Ishikawa (cell line): Measurements from ENCODE around the gene LPCAT1.

Experiments
- CEBPB ChIP-seq: IDR thresholded peaks from 2 replicates; pipeline ENCODE4 v1.6.1; 2012
- CREB1 ChIP-seq: IDR thresholded peaks from 2 replicates; pipeline ENCODE4 v1.6.1; 2012; ENCODE audit warnings: low read depth
- EGR1 ChIP-seq: IDR thresholded peaks from 2 replicates; pipeline ENCODE4 v1.6.1; 2012
- EP300 ChIP-seq: IDR thresholded peaks from 2 replicates; pipeline ENCODE4 v1.6.1; 2012; ENCODE audit warnings: borderline replicate concordance
- FOXM1 ChIP-seq: IDR thresholded peaks from 2 replicates; pipeline ENCODE4 v1.6.1; 2012; ENCODE audit warnings: low read depth, borderline replicate concordance
- MAX ChIP-seq: IDR thresholded peaks from 2 replicates; pipeline ENCODE4 v1.6.1; 2012
- NFIC ChIP-seq: IDR thresholded peaks from 2 replicates; pipeline ENCODE4 v1.6.1; 2012
- RAD21 ChIP-seq: IDR thresholded peaks from 2 replicates; pipeline ENCODE4 v1.6.1; 2012; ENCODE audit warnings: low read depth
- REST ChIP-seq: IDR thresholded peaks from 2 replicates; pipeline ENCODE4 v1.6.1; 2012; ENCODE audit warnings: low read depth, mild to moderate bottlenecking
- TAF1 ChIP-seq: IDR thresholded peaks from 2 replicates; pipeline ENCODE4 v1.6.1; 2012; ENCODE audit warnings: low read depth, mild to moderate bottlenecking
- TCF12 ChIP-seq: IDR thresholded peaks from 2 replicates; pipeline ENCODE4 v1.6.1; 2012; ENCODE audit warnings: low read depth
- TEAD4 ChIP-seq: IDR thresholded peaks from 2 replicates; pipeline ENCODE4 v1.6.1; 2012
- USF1 ChIP-seq: IDR thresholded peaks from 2 replicates; pipeline ENCODE4 v1.6.1; 2012
- YY1 ChIP-seq: IDR thresholded peaks from 2 replicates; pipeline ENCODE4 v1.6.1; 2012; ENCODE audit warnings: low read depth
- ZBTB7A ChIP-seq: IDR thresholded peaks from 2 replicates; pipeline ENCODE4 v1.6.1; 2012; ENCODE audit warnings: low read depth

The LPCAT1 gene

GRCh38 chr5:1487079-1487764 is 36.5 kb downstream of the LPCAT1 start:
- TF ChIP-seq EGR1 (no peak), FOXM1 (no peak), REST (no peak), USF1 (no peak), EP300 (no peak), ZBTB7A (no peak)

DNA sequence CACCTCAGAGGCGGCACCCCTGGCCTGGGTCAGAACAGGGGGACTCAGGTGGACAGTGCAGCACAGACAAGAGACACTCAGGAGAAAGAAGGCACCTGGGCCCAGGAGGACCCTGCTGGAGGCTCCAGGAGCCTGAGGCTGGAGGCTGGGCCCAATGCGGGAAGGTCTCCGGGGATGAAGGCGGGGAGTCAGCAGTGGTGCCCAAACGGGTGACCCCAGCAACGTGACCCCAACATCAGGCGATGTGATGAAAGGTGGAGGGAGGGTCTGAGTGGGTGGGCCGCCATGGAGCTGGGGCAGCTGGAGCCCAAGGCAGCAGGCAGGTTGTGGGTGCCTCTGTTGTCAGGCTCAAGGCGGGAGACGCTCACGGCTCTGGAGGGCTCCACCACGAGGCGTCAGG is 37.5 kb downstream of the LPCAT1 start:
- TF ChIP-seq CEBPB = no peak
- no peak for TF ChIP-seq TCF12
- TF ChIP-seq USF1 = no peak
- TF ChIP-seq YY1 = no peak
- TF ChIP-seq ZBTB7A = no peak
- no peak for TF ChIP-seq RAD21
- TF ChIP-seq EGR1 = no peak
- no peak for TF ChIP-seq TAF1
- no peak for TF ChIP-seq CREB1
- TF ChIP-seq TEAD4 = no peak

- TF ChIP-seq MAX = no peak
Observed at GRCh38 chr5:1485579-1486118, 38.1 kb downstream of the LPCAT1 start.

GRCh38 chr5:1484730-1485578 is 38.8 kb downstream of the LPCAT1 start:
- no peak for TF ChIP-seq TCF12
- no peak for TF ChIP-seq NFIC
- no peak for TF ChIP-seq CREB1
- no peak for TF ChIP-seq EP300
- TF ChIP-seq RAD21 = no peak
- TF ChIP-seq TEAD4 = no peak
- TF ChIP-seq ZBTB7A = no peak
- no peak for TF ChIP-seq REST
- TF ChIP-seq EGR1 = no peak

DNA sequence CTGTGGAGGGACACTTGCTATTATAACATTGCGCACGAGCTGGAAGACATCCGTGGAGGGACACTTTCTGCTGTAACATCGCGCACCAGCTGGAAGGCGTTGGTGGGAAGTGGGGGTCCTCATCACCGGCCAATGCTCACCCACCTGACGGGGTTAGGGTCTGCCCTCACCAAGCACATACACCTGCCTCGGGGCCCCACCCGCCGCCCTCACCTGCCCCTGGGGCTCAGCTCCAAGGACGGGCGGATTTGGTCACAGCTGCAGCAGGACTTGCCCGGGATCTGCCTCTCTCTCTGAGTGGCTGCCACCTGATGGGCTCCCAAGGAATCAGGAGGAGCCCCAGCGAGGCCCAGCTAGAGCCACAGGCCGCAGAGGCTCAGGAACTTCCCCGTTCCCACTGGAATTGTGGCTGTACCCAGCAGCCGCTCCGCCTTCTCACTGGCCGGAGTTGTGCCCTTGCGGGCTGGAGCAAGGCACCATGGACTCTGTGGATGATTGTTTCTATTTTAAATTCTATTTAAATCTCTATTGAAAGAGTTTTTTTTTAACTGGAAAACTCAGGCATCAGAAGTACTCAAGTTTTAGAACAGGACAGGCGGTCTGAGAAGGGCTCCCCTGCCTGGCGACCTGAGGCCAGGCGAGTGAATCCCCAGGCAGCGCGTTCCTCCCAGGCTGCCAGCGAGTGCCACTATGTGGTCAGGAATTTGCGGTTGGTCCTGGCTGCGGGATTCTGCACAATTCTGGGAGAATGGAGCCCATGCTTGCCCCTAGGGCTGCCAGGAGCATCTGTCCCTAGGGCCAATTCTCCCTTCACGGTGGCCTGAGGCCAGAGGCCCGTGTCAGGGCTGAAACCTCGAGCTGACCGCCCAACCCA is 39.7 kb downstream of the LPCAT1 start:
- TF ChIP-seq REST (no peak), TAF1 (no peak), CREB1 (no peak), ZBTB7A (no peak), TCF12 (no peak), CEBPB (no peak), USF1 (no peak), NFIC (no peak), TEAD4 (no peak)
